Inflammatory macrophage treated with lipopolysaccharide for 1 hour (primary cell): ENCODE results near the gene RRBP1.

Experiments used
- DNase-seq, 2 donors: peaks; one replicate each; pipeline ENCODE4 v3.0.0-alpha.2; 2020 to 2022

The RRBP1 gene

GRCh38 chr20:17568972-17569521 lies 113.0 kb downstream of the RRBP1 start:
- peak in 1 of 2 donors; percentile 20 for DNase-seq

- DNase-seq: no peak
These were observed 113.8 kb downstream of the RRBP1 start for GRCh38 chr20:17568045-17568788.

GRCh38 chr20:17566345-17566744 lies 115.7 kb downstream of the RRBP1 start:
- DNase-seq: no peak

GRCh38 chr20:17565169-17565845 lies 116.7 kb downstream of the RRBP1 start:
- no peak for DNase-seq
